ENCODE results near the gene FAM53C. TPM values are rescaled to one million over a fixed set of nuclear protein-coding genes. Genes with fewer than 3 reads are reported as not detected.

FAM53C gene
- polyA plus RNA-seq, 1 donor (not counting 4 experiments of a cell fraction or from before 2014, with no cell fraction given) = 24.6 TPM

DNA sequence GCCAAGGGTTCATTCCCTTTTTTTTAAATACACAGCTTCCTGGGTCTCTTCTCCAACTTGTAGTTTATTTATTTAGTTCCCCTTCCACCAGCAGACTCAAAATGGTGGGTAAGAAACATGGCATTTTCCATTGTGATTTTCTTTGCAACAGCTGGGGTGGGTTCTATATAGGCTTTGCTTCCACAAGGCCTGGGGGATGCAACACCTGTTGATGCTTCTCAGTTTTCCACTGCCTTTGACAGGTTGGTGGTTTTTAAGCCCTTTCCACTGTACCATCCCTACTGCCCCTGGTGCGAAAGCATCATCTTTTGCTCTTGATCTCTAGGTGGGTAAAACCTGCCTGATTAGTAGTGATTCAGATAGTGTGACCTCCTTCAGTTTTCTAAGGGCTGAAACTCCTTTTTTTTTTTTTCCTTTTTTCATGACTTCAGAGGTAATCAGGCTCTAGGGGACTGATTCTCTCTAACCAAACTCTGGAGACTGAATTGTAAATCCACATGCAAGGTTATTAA, 22.9 kb downstream of the FAM53C start:
- H4K20me1 ChIP-seq (ENCODE audit: control insufficient read depth, extremely low read depth, insufficient read depth, low read length) = no peaks in the 10 kb centered on the region
- H3K4me1 ChIP-seq (ENCODE audit: control insufficient read depth, extremely low read depth, insufficient read depth, low read length) = no peaks in the 10 kb centered on the region
- H3K27me3 ChIP-seq (ENCODE audit: control insufficient read depth, extremely low read depth, insufficient read depth, low read length) = no peaks in the 10 kb centered on the region
- H3K9me3 ChIP-seq (ENCODE audit: control insufficient read depth, low read depth, low read length) = no peaks in the 10 kb centered on the region
- no peak overlapping the region for H3K4me3 ChIP-seq (ENCODE audit: control insufficient read depth in 2 of 3, extremely low read depth in 1 of 3, insufficient read depth in 2 of 3, low read depth in 1 of 3, low read length in 3 of 3)
- no peaks in the 10 kb centered on the region for H3K36me3 ChIP-seq (ENCODE audit: control insufficient read depth in 2 of 2, extremely low read depth in 1 of 2, insufficient read depth in 2 of 2, low read length in 2 of 2)
- H3K4me2 ChIP-seq (ENCODE audit: control insufficient read depth, extremely low read depth, insufficient read depth, low read depth, low read length) = no peak overlapping the region
- FAIRE-seq = no peak
- no peaks in the 10 kb centered on the region for H3K9me1 ChIP-seq (ENCODE audit: control insufficient read depth, extremely low read depth, insufficient read depth, low read length)
- H3K27ac ChIP-seq (ENCODE audit: control insufficient read depth, insufficient read depth, low read length) = no peak overlapping the region
- dilution Hi-C loops (cut with MboI; ENCODE audit: extremely low pct_ligation_motif_present, low sequenced_read_pairs) = no loop called here
- peaks cover 87% of the 10 kb centered on the region for H3K79me2 ChIP-seq (ENCODE audit: control insufficient read depth, insufficient read depth, low read length)
- no peak for DNase-seq (ENCODE audit: low read depth, low spot score)
- no peak for TF ChIP-seq EZH2 (IDR thresholded peaks at IDR 0.05; ENCODE audit: low read length)
- TF ChIP-seq, protein P1, sequence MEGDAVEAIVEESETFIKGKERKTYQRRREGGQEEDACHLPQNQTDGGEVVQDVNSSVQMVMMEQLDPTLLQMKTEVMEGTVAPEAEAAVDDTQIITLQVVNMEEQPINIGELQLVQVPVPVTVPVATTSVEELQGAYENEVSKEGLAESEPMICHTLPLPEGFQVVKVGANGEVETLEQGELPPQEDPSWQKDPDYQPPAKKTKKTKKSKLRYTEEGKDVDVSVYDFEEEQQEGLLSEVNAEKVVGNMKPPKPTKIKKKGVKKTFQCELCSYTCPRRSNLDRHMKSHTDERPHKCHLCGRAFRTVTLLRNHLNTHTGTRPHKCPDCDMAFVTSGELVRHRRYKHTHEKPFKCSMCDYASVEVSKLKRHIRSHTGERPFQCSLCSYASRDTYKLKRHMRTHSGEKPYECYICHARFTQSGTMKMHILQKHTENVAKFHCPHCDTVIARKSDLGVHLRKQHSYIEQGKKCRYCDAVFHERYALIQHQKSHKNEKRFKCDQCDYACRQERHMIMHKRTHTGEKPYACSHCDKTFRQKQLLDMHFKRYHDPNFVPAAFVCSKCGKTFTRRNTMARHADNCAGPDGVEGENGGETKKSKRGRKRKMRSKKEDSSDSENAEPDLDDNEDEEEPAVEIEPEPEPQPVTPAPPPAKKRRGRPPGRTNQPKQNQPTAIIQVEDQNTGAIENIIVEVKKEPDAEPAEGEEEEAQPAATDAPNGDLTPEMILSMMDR (optimal IDR thresholded peaks at IDR 0.05 in 1 of 3, IDR thresholded peaks at IDR 0.05 in 1 of 3, conservative IDR thresholded peaks at IDR 0.05 in 1 of 3; ENCODE audit: extremely low read depth in 1 of 3, insufficient read depth in 2 of 3, low read length in 3 of 3) = no peak
- no peak overlapping the region for H2AFZ ChIP-seq (ENCODE audit: control insufficient read depth, low read length)
- no peak overlapping the region for H3K9ac ChIP-seq (ENCODE audit: control insufficient read depth, extremely low read depth, insufficient read depth, low read length)

DNA sequence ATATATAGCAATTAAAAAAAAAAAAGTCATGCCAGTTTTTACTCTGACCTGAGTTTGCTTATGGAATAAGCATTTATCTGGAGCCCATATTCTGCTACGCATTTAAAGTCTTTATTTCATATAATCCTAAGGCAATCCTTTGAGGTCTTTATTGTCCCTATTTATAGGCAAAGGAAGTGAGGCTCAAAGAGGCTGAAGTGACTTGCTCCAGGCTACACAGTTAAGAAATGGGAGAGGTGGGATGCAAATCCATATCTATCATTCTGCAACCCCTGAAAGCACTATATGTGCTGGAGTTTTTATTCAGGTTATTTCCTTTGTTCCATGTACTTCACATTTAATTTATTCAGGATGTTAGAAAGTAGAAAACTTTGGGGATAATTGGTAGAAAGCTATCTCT, 26.5 kb downstream of the FAM53C start:
- Histone ChIP-seq H3K36me3 (ENCODE audit: control insufficient read depth in 2 of 2, extremely low read depth in 1 of 2, insufficient read depth in 2 of 2, low read length in 2 of 2) (no peaks in the 10 kb centered on the region), H3K9me1 (ENCODE audit: control insufficient read depth, extremely low read depth, insufficient read depth, low read length) (peaks cover 3% of the 10 kb centered on the region), H3K79me2 (ENCODE audit: control insufficient read depth, insufficient read depth, low read length) (peaks cover 85% of the 10 kb centered on the region), H4K20me1 (ENCODE audit: control insufficient read depth, extremely low read depth, insufficient read depth, low read length) (peaks cover 4% of the 10 kb centered on the region), H3K4me1 (ENCODE audit: control insufficient read depth, extremely low read depth, insufficient read depth, low read length) (no peaks in the 10 kb centered on the region), H2AFZ (ENCODE audit: control insufficient read depth, low read length) (no peak overlapping the region), H3K4me2 (ENCODE audit: control insufficient read depth, extremely low read depth, insufficient read depth, low read depth, low read length) (no peak overlapping the region), H3K27ac (ENCODE audit: control insufficient read depth, insufficient read depth, low read length) (no peak overlapping the region), H3K27me3 (ENCODE audit: control insufficient read depth, extremely low read depth, insufficient read depth, low read length) (no peaks in the 10 kb centered on the region), H3K9me3 (ENCODE audit: control insufficient read depth, low read depth, low read length) (no peaks in the 10 kb centered on the region), H3K4me3 (ENCODE audit: control insufficient read depth in 2 of 3, extremely low read depth in 1 of 3, insufficient read depth in 2 of 3, low read depth in 1 of 3, low read length in 3 of 3) (no peak overlapping the region), H3K9ac (ENCODE audit: control insufficient read depth, extremely low read depth, insufficient read depth, low read length) (no peak overlapping the region)
- TF ChIP-seq, protein P1 (optimal IDR thresholded peaks at IDR 0.05 in 1 of 3, IDR thresholded peaks at IDR 0.05 in 1 of 3, conservative IDR thresholded peaks at IDR 0.05 in 1 of 3; ENCODE audit: extremely low read depth in 1 of 3, insufficient read depth in 2 of 3, low read length in 3 of 3) = no peak
- no peak for TF ChIP-seq EZH2 (IDR thresholded peaks at IDR 0.05; ENCODE audit: low read length)
- DNase-seq (ENCODE audit: low read depth, low spot score) = no peak
- no peak for FAIRE-seq
- dilution Hi-C loops (cut with MboI; ENCODE audit: extremely low pct_ligation_motif_present, low sequenced_read_pairs) = no loop called here
